OCI-LY1 (cell line): ENCODE data around the gene PTPRA.

ENCODE experiments used
- EZH2 ChIP-seq: fragments of 200-600 bp; sonication (generic), shearing (Covaris generic); IDR thresholded peaks from 2 replicates; pipeline ENCODE4 v1.8.0; 2017; ENCODE audit warnings: borderline replicate concordance, mixed run types, mild to moderate bottlenecking, antibody characterized with exemption, low read length, moderate library complexity, mixed read lengths
- TF ChIP-seq, protein P1 (sequence below): fragments of 200-600 bp; sonication (generic), shearing (Covaris generic); IDR thresholded peaks from 2 replicates; pipeline ENCODE4 v1.5.1; 2017; ENCODE audit warnings: mild to moderate bottlenecking, antibody characterized with exemption, low read length, moderate library complexity, mixed read lengths

DNA sequence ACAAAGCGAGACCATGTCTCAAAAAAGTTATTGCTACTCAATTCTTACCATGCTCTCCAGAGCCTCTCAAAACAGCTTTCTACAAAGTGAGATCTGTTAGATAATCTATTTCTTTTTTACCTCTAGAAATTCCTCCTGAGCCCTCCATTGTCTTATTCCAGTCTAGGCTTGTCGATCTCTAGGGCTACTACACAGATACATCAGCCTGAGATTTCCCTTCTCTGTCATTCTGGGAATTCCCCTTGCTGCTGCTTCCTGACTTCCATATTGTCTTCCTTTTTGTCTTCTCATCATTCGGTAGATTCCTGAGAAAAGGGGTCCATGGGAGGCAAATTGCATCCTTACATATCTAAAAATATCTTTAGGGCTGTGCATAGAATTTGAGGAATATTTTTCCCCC is 94.6 kb downstream of the PTPRA start:
- TF ChIP-seq, protein P1, sequence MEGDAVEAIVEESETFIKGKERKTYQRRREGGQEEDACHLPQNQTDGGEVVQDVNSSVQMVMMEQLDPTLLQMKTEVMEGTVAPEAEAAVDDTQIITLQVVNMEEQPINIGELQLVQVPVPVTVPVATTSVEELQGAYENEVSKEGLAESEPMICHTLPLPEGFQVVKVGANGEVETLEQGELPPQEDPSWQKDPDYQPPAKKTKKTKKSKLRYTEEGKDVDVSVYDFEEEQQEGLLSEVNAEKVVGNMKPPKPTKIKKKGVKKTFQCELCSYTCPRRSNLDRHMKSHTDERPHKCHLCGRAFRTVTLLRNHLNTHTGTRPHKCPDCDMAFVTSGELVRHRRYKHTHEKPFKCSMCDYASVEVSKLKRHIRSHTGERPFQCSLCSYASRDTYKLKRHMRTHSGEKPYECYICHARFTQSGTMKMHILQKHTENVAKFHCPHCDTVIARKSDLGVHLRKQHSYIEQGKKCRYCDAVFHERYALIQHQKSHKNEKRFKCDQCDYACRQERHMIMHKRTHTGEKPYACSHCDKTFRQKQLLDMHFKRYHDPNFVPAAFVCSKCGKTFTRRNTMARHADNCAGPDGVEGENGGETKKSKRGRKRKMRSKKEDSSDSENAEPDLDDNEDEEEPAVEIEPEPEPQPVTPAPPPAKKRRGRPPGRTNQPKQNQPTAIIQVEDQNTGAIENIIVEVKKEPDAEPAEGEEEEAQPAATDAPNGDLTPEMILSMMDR, result no peak
- TF ChIP-seq EZH2, result no peak
